Inflammatory macrophage (primary cell): ENCODE data around the gene LY6G6C.
"Not testable (repeated sequence)": the region's sequence is repeated elsewhere in the genome, so short reads cannot be mapped to it uniquely, and the experiment has no call there.

Experiments
- DNase-seq, 2 donors: peaks; one replicate each; pipeline ENCODE4 v3.0.0-alpha.2; 2020 to 2022

LY6G6C gene

GRCh38 chr6:31725502-31726350, 4.2 kb upstream of the LY6G6C start:
- DNase-seq = peak; percentile 91 to 95

DNA sequence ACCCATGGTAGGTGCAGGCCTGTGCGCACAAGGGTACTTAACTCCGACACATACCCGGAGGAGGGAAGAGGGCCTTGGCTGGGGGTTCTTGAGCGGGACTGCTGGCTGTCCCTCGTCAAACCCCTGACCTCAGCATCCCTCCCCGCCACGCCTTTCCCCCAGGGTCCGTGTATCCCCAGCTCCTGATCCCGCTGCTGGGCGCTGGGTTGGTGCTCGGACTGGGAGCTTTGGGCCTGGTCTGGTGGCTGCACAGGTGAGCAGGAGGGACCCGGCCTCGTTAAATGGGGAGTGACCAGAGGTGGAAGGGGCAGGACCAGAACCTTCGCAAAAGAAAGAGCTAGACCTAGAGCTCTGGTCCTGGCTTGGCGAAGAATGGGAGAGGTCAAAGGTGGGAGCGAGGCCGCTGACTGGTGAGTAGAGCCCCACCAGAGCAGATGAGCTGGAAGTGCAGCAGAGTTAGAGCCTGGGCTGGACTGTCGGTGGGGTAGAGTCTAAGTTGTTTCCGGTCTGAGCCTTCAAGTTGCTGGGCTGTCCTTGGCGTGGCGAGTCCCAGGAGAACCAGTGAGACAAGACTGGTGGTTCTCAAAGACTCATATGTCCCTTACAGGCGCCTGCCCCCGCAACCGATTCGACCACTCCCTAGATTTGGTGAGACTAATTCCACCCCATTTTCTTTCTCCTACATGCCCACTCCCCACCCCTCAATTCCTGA, 2.6 kb upstream of the LY6G6C start:
- no peak for DNase-seq

GRCh38 chr6:31723245-31723979, 1.9 kb upstream of the LY6G6C start, which contains the start of gene MPIG6B:
Gene MPIG6B, plus strand, starts transcription at chr6:31723373. Its CDS starts 11 bp downstream, at chr6:31723384.
- DNase-seq = no peak

DNA sequence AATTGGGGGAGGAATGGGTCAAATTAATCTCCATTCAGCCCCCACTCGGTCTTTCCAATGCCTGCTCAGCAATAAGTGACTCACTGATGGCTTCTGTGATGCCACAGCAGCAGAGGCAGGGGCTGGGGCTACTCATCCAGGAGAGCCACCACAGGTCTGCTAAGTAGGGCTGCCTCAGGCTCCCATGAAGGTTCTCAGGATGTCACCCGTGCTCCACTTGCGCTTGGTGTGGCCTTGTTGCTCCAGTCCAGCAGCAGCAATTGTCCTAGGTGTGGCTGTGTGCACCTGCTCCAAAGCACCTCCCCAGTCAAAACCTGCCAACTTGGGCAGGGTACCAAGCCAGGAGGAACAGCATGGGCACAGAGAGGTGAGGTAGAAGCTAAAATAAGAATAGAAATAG, 627 bp upstream of the LY6G6C start:
- no peak for DNase-seq

DNA sequence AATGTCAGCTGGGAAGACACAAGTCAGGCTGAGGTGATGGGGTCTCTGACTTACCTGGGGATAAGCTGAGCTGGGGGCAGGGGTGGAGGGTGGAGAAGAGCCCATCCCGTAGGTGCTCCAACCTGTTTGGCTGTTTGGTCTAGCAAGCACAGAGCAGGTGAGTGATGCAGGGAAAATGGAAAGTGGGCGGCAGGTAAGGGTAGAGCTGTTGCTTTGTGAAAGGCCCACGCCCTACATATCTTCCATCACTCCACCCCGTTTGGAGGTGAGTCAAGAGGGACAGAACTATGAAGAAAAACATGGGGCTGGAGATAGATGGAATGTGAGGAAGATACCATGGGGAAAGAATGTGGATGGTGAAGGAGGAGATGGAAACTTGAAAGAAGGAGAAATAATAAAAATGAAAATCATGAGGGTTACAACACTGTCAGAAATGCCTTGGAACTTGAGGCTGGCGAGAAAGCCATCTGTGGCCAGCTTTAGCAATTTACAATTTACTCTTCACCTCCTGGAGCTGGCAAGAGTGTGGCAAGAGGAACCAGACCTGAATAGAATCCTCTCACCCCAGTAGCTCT, 1.3 kb downstream of the LY6G6C start:
- no peak for DNase-seq

DNA sequence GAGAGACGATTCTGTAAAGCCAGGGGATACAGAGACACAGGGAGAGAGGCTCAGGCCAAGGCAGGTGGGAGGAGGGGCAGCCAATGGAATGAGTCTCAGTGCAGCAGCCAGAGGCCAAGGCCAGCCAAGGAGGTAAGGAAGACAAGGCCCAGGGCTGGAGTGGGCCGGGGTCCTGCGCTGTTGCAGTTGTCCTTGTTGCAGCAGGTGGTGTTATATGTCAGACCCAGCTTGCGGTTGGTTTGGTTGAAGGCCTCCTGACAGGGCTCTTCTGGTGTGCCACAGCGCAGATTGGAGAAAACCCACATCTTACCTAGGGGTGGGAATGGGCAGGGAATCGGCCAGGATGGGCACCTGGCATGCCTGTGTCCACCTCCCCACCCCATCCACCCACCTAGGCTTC, 2.5 kb downstream of the LY6G6C start:
- DNase-seq = no peak

DNA sequence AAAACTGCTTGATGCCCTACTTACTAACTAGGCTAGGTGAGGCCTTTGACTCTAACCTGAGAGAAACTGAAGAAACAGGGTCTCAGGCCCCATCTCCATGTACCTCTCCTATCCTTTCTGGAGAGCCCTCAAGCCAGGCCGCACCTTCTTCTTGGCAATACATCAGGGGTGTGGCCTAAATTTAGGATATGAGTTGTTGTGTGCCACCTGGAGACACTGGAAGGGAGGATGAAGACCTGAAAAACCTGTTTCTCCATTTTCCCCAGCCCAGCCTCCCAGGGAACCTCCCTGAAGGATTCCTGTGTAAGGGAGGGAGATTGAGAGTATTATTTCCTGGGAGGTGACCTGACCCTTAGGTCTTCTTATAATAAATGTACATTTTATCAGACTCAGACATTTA, 3.3 kb downstream of the LY6G6C start:
- DNase-seq = no peak

GRCh38 chr6:31717499-31718222, 3.9 kb downstream of the LY6G6C start:
- no peak for DNase-seq

- no peak for DNase-seq
Measured at GRCh38 chr6:31715022-31715958, 6.3 kb downstream of the LY6G6C start, which contains the start of gene LY6G6D. Gene LY6G6D, plus strand, starts transcription at chr6:31715348. Its CDS starts 8 bp downstream, at chr6:31715356.

GRCh38 chr6:31713991-31714684, 7.4 kb downstream of the LY6G6C start:
- DNase-seq = peak in 1 of 2 donors; percentile 13

- DNase-seq = no peak
Measured at GRCh38 chr6:31713465-31713864, 8.1 kb downstream of the LY6G6C start.

GRCh38 chr6:31712296-31712695, 9.2 kb downstream of the LY6G6C start:
- peak; percentile 9 to 15 for DNase-seq

DNA sequence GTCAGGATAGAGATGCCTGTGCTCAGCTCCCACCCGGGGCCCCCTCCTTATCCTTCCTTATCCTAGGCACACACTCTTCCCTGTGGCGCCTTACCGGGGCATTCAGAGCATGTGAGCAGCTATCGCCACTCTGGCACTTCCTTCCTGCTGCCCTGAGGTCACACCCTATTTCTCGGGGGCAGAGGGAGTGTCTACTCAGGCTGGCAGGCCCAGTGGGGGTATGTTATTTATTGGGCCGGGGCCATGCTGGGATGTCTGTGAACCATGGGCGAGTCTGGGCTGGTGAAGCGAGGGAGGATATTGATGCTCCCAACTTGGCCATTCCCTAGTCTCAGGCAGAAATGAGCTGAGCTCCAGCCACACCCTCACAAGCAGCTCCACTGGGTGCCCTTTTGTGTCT, 10.3 kb downstream of the LY6G6C start:
- DNase-seq = peak; percentile 30 to 53

DNA sequence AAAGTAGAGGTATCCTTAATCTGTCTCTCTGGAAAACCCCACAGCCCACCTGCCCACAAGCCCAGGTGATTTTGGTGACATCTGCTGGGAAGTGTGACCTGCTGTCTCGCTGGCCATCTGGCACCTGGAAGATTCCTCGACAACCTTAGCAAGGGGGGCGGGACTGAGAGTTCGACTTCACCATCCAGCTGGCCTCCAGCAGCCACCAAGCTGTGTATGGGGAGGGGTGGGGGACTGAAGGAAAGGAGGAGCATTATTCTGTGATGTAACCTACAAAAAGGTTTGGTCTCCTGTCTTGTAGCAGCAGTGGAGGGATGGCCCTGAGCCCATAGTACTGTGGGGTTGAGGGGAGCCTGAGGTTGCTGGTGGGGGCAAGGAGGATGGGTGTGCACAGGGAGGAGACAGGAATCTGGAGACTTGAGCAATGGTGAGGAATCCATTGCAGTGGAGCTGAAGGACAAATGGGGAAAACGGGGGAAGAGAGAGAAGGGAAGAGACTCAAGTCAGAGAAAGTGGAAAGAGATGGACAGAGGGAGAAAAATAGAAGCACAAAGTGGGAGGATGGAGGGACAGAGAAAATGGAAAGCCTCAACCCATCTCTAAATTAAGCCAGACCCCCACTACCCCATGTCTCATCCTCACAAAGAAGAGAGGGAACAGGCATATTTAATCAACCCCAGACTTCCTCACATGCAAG, 10.9 kb downstream of the LY6G6C start:
- DNase-seq = no peak

- DNase-seq = not testable (repeated sequence)
Measured at GRCh38 chr6:31709157-31709556, 12.4 kb downstream of the LY6G6C start.

DNA sequence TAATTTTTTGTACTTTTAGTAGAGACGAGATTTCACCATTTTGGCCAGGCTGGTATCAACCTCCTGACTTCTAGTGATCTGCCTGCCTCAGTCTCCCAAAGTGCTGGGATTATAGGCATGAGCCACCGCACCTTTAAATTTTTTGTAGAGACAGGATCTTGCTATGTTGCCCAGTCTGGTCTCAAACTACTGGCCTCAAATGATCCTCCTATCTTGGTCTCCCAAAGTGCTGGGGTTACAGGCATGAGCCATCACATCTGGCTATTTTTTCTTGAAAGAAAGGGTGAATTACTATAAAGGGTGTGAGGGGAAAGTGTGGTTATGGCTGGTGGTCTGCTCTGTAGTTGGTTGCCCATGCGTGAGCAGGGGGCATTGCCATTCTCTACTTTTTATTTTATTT, 13.3 kb downstream of the LY6G6C start:
- DNase-seq = no peak

GRCh38 chr6:31707701-31708100, 13.8 kb downstream of the LY6G6C start:
- DNase-seq = no peak

- DNase-seq = no peak
Measured at GRCh38 chr6:31706599-31706998, 14.9 kb downstream of the LY6G6C start, which contains the start of gene LY6G6F. Gene LY6G6F, plus strand, starts transcription at chr6:31706866. Its CDS starts 41 bp downstream, at chr6:31706907.

- DNase-seq = no peak
Measured at GRCh38 chr6:31705931-31706330, 15.6 kb downstream of the LY6G6C start.
